Measurements from ENCODE around the gene AGAP1. TPM values are rescaled to one million over a fixed set of nuclear protein-coding genes. Genes with fewer than 3 reads are reported as not detected.

The AGAP1 gene
- total RNA-seq, 1 donor from 2014 or later, result 21.1 TPM

DNA sequence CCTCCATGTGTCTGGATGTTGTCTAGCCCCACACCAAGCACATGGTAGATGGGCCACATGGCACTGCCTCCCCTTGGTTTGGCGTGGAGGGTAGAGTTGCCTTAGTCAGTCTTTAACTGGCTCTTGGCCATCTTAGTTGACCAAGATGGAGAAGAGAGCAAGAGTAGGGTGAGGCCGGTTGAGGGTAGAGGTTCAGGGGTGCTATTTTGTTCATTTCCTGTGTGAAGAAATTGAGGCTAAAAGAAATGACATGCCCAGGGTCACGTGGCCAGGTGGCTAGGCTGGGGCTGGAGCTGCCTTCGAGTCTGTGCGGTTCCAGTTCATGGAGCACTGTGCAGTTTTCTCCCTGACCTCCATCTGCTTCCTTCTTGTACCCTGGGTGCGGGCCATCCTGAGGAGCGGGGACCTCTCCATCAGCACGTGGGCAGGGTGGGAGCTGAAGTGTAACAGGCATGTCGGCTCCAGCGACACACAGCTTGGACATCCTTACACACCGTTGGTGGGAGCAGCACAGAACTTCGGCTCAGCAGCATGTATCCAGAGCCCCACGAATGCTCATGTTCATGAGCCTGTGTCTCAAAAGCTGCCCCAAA lies 461.1 kb downstream of the AGAP1 start:
- intact Hi-C loops (cut with DNase I), result no loop called here
- H3K27me3 ChIP-seq, result no peaks in the 10 kb centered on the region
- no peak for TF ChIP-seq POLR2A (IDR thresholded peaks at IDR 0.05)
- TF ChIP-seq POLR2AphosphoS5 (IDR thresholded peaks at IDR 0.05; ENCODE audit: insufficient read depth in 1 of 2, low read depth in 1 of 2), result no peak
- TF ChIP-seq, protein P1, sequence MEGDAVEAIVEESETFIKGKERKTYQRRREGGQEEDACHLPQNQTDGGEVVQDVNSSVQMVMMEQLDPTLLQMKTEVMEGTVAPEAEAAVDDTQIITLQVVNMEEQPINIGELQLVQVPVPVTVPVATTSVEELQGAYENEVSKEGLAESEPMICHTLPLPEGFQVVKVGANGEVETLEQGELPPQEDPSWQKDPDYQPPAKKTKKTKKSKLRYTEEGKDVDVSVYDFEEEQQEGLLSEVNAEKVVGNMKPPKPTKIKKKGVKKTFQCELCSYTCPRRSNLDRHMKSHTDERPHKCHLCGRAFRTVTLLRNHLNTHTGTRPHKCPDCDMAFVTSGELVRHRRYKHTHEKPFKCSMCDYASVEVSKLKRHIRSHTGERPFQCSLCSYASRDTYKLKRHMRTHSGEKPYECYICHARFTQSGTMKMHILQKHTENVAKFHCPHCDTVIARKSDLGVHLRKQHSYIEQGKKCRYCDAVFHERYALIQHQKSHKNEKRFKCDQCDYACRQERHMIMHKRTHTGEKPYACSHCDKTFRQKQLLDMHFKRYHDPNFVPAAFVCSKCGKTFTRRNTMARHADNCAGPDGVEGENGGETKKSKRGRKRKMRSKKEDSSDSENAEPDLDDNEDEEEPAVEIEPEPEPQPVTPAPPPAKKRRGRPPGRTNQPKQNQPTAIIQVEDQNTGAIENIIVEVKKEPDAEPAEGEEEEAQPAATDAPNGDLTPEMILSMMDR (IDR thresholded peaks at IDR 0.05), result no peak
- no peaks in the 10 kb centered on the region for H3K4me1 ChIP-seq
- H3K9me3 ChIP-seq, result no peaks in the 10 kb centered on the region
- H3K27ac ChIP-seq, result no peak overlapping the region
- no peaks in the 10 kb centered on the region for H3K36me3 ChIP-seq
- no peak for DNase-seq (ENCODE audit: extremely low spot score in 2 of 2)
- no peak overlapping the region for H3K4me3 ChIP-seq

DNA sequence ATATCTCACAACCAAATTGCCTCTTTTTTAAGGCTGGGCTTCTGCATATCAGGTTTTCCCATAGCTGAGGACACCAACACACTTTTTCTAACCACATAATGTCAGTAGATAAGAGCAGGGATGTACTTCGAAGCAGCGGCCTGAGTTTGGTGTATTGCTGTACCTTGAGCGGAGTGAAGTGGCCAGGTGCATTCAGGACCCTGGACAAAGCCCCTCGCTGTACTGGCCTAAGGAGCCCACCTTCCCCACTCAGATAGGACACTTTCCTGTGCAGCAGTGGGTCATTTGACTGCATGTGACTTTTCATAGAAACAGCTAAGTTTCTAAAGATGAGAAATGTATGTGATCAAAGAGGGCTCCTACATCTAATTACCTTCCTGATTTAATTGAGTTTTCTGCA lies 461.8 kb downstream of the AGAP1 start:
- DNase-seq (ENCODE audit: extremely low spot score in 2 of 2), result no peak
- Histone ChIP-seq H3K36me3 (no peaks in the 10 kb centered on the region), H3K4me1 (no peaks in the 10 kb centered on the region), H3K27ac (no peak overlapping the region), H3K9me3 (no peaks in the 10 kb centered on the region), H3K27me3 (no peaks in the 10 kb centered on the region), H3K4me3 (no peak overlapping the region)
- TF ChIP-seq POLR2A (IDR thresholded peaks at IDR 0.05), result no peak
- TF ChIP-seq, protein P1 (IDR thresholded peaks at IDR 0.05), result no peak
- TF ChIP-seq POLR2AphosphoS5 (IDR thresholded peaks at IDR 0.05; ENCODE audit: insufficient read depth in 1 of 2, low read depth in 1 of 2), result no peak
- intact Hi-C loops (cut with DNase I), result no loop called here

DNA sequence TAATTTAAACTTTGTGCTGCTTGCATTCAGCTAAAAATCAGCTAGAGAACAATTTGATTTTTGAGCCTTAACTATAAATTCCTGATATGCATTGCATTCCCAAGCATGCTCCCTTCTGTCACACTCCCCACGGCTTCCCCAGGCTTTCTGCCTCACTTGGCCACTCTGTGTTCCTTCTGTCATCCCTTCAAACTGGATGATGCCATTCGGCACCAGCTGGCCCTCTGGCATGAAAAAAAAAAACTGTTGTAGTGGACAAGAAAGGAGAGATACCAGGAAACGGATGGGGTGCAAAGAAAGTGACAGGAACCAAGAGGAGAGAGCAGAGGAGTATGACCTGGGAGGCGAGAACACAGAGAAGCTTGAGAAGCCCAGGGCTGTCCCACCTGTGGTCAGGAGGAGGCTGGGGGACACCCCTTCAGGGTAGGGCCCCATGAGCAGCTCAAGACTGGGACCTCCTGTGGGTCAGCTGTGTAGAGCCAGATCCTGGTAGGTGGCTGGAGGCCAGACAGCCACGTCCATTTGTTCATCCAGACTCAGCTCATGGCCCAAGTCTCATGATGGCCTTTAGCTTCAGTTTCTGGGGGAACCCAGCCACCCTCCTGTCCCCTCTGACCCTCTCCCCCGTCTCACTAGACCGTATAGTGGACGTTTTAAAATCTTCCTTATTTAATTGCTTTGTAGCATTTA lies 462.6 kb downstream of the AGAP1 start:
- intact Hi-C loops (cut with DNase I), result no loop called here
- Histone ChIP-seq H3K9me3 (no peaks in the 10 kb centered on the region), H3K4me3 (no peak overlapping the region), H3K27ac (no peak overlapping the region), H3K27me3 (no peaks in the 10 kb centered on the region), H3K36me3 (no peaks in the 10 kb centered on the region), H3K4me1 (no peaks in the 10 kb centered on the region)
- DNase-seq (ENCODE audit: extremely low spot score in 2 of 2), result no peak
- TF ChIP-seq, protein P1 (IDR thresholded peaks at IDR 0.05), result no peak
- TF ChIP-seq POLR2A (IDR thresholded peaks at IDR 0.05), result no peak
- no peak for TF ChIP-seq POLR2AphosphoS5 (IDR thresholded peaks at IDR 0.05; ENCODE audit: insufficient read depth in 1 of 2, low read depth in 1 of 2)

DNA sequence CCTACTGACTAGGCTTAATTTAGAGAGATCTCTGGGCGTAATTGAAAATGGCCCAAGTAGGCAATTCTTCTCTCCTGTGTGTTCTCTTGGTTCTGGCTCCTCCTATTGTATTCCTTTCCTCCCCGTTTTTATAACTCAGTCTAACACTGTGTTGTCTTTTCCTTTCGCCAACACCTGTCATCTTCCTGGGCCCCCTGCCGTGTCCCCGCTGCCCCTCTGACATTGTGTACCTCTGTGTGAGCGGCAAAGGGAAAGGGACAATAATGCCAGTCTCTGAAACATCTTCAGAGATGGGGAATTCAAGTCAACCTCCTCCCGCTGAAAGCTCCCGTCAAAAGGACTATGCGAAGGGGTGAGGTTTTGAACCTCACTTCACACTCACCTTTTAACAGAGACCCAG lies 463.4 kb downstream of the AGAP1 start:
- Histone ChIP-seq H3K4me3 (no peak overlapping the region), H3K27me3 (no peaks in the 10 kb centered on the region), H3K36me3 (no peaks in the 10 kb centered on the region), H3K9me3 (no peaks in the 10 kb centered on the region), H3K27ac (no peak overlapping the region), H3K4me1 (no peaks in the 10 kb centered on the region)
- no peak for DNase-seq (ENCODE audit: extremely low spot score in 2 of 2)
- TF ChIP-seq POLR2A (IDR thresholded peaks at IDR 0.05) (no peak), POLR2AphosphoS5 (IDR thresholded peaks at IDR 0.05; ENCODE audit: insufficient read depth in 1 of 2, low read depth in 1 of 2) (no peak)
- TF ChIP-seq, protein P1 (IDR thresholded peaks at IDR 0.05), result no peak
- intact Hi-C loops (cut with DNase I), result no loop called here

Data from vagina (tissue), 2 donors.